ENCODE results near the gene MACO1.
"Not testable (repeated sequence)": the region's sequence is repeated elsewhere in the genome, so short reads cannot be mapped to it uniquely, and the experiment has no call there.

GRCh38 chr1:25389721-25390120 is 41.0 kb upstream of the MACO1 start:
- TF ChIP-seq CTCF (IDR thresholded peaks at IDR 0.05; ENCODE audit: low read depth, low read length, poor library complexity, severe bottlenecking); EZH2phosphoT487 (IDR thresholded peaks at IDR 0.05; ENCODE audit: borderline replicate concordance, low read length): not testable (repeated sequence)

Data from DOHH2 (cell line).